WTC11 (cell line): ENCODE results near the gene SPATA2. TPM values are rescaled to one million over a fixed set of nuclear protein-coding genes. Genes with fewer than 3 reads are reported as not detected.

Experiments
- ATAC-seq: fragments of 200-7000 bp; cut with Tn5 transposase; 2 replicates; pipeline ENCODE4 v1.10.0; 2021; ENCODE audit warnings: mild to moderate bottlenecking, moderate library complexity
- CTCF ChIA-PET: fragments of 300-600 bp; sonication (Branson Sonifier 250); formaldehyde crosslinking; loops from one replicate; lab custom pipeline; 2021; ENCODE audit warnings: antibody characterized with exemption; lab: Charles Lee
- POLR2A ChIA-PET: fragments of 350-600 bp; sonication (Branson Sonifier 250); formaldehyde crosslinking; loops from one replicate; lab custom pipeline; 2021; ENCODE audit warnings: antibody characterized with exemption; lab: Charles Lee
- DNase-seq: peaks from one replicate; pipeline ENCODE4 v3.0.0; 2021; ENCODE audit warnings: low spot score
- H3K27ac Mint-ChIP-seq: 2 replicates; pipeline ENCODE4 v1.8.0; 2021; ENCODE audit warnings: mixed read lengths
- H3K27me3 Mint-ChIP-seq: 2 replicates; pipeline ENCODE4 v1.8.0; 2021; ENCODE audit warnings: low read depth, mild to moderate bottlenecking, moderate library complexity, mixed read lengths
- H3K36me3 Mint-ChIP-seq: 2 replicates; pipeline ENCODE4 v1.8.0; 2021; ENCODE audit warnings: mixed read lengths
- H3K4me1 Mint-ChIP-seq: 2 replicates; pipeline ENCODE4 v1.8.0; 2022; ENCODE audit warnings: mixed read lengths
- H3K4me3 Mint-ChIP-seq: 2 replicates; pipeline ENCODE4 v1.8.0; 2021; ENCODE audit warnings: mild to moderate bottlenecking, moderate library complexity, mixed read lengths
- H3K9me3 Mint-ChIP-seq: 2 replicates; pipeline ENCODE4 v1.8.0; 2021; ENCODE audit warnings: mixed read lengths
- AR ChIP-seq: fragments of 250-450 bp; sonication (Bioruptor Pico); IDR thresholded peaks from 2 replicates; pipeline ENCODE4 v1.9.0; 2021; ENCODE audit warnings: mild to moderate bottlenecking
- CTCF ChIP-seq: fragments of 200-600 bp; IDR thresholded peaks from 2 replicates; pipeline ENCODE4 v1.8.0; 2022; ENCODE audit warnings: antibody characterized with exemption
- GABPB1 ChIP-seq: sonication (generic); formaldehyde crosslinking; IDR thresholded peaks from 2 replicates; pipeline ENCODE4 v1.8.1; 2023; ENCODE audit warnings: mild to moderate bottlenecking, missing genetic modification reagents
- JUN ChIP-seq: sonication (generic); formaldehyde crosslinking; IDR thresholded peaks from 2 replicates; pipeline ENCODE4 v1.8.0; 2023; ENCODE audit warnings: mild to moderate bottlenecking, missing genetic modification reagents
- MAX ChIP-seq: sonication (generic); formaldehyde crosslinking; IDR thresholded peaks from 2 replicates; pipeline ENCODE4 v1.8.0; 2022; ENCODE audit warnings: mild to moderate bottlenecking, missing genetic modification reagents
- MXD4 ChIP-seq: fragments of 250-450 bp; sonication (Bioruptor Pico); IDR thresholded peaks from 2 replicates; pipeline ENCODE4 v1.8.0; 2021; ENCODE audit warnings: mild to moderate bottlenecking, moderate library complexity, borderline replicate concordance
- OVOL2 ChIP-seq: fragments of 250-450 bp; sonication (Bioruptor Pico); IDR thresholded peaks from 2 replicates; pipeline ENCODE4 v1.9.0; 2021; ENCODE audit warnings: mild to moderate bottlenecking, borderline replicate concordance
- SMAD3 ChIP-seq: sonication (generic); formaldehyde crosslinking; IDR thresholded peaks from 2 replicates; pipeline ENCODE4 v1.8.0; 2022; ENCODE audit warnings: missing genetic modification reagents, mild to moderate bottlenecking, borderline replicate concordance
- TP53 ChIP-seq: sonication (generic); formaldehyde crosslinking; IDR thresholded peaks from 2 replicates; pipeline ENCODE4 v1.8.1; 2023; ENCODE audit warnings: mild to moderate bottlenecking, missing genetic modification reagents
- USF1 ChIP-seq: sonication (generic); formaldehyde crosslinking; IDR thresholded peaks from 2 replicates; pipeline ENCODE4 v1.8.0; 2022; ENCODE audit warnings: mild to moderate bottlenecking, missing genetic modification reagents
- ZNF232 ChIP-seq: sonication (generic); formaldehyde crosslinking; IDR thresholded peaks from 2 replicates; pipeline ENCODE4 v1.8.0; 2022; ENCODE audit warnings: mild to moderate bottlenecking, missing genetic modification reagents
- ZNF263 ChIP-seq: sonication (generic); formaldehyde crosslinking; IDR thresholded peaks from 2 replicates; pipeline ENCODE4 v1.8.1; 2022; ENCODE audit warnings: low read depth, mild to moderate bottlenecking, moderate library complexity, missing genetic modification reagents
- ZNF423 ChIP-seq: fragments of 250-450 bp; sonication (Bioruptor Pico); IDR thresholded peaks from 2 replicates; pipeline ENCODE4 v2.1.2; 2022; ENCODE audit warnings: mild to moderate bottlenecking, moderate library complexity
- total RNA-seq: library from RNA; stranded (reverse); gene quantifications from 3 replicates; pipeline ENCODE4 v1.2.3, GENCODE V29; 2021

SPATA2 gene
- total RNA-seq, 1 experiment from 2014 or later, result 11.3 TPM

- no peak overlapping the region for H3K4me3 Mint-ChIP-seq
Observed at GRCh38 chr20:49918446-49918845, 3.1 kb upstream of the SPATA2 start.

GRCh38 chr20:49916146-49917002 lies 1.0 kb upstream of the SPATA2 start:
- H3K4me1 Mint-ChIP-seq, result peaks cover 19% of the 10 kb centered on the region
- ATAC-seq (no peak), DNase-seq (no peak)
- peaks cover 6% of the 10 kb centered on the region; the same call in 1 of the 2 replicates for H3K27me3 Mint-ChIP-seq
- ChIA-PET CTCF (interaction anchor here (0.6 to 1.8 kb wide), 14 partner anchors 12 to 526 kb away, joined by 3 to 10 read pairs (median 3); no protein-coding TSS in a partner anchor), POLR2A (interaction anchor here (0.7 to 1.3 kb wide), 3 partner anchors 20 to 169 kb away, joined by 3 to 7 read pairs (median 3); partner anchors contain the start of gene RNF114)
- H3K4me3 Mint-ChIP-seq, result peak overlapping the region; percentile 98
- peak; percentile 83 for TF ChIP-seq GABPB1 (CRISPR knock-in tag)
- no peak for TF ChIP-seq ZNF232 (CRISPR knock-in tag)
- peak overlapping the region; percentile 94 for H3K27ac Mint-ChIP-seq
- H3K36me3 Mint-ChIP-seq, result no peaks in the 10 kb centered on the region
- H3K9me3 Mint-ChIP-seq, result no peaks in the 10 kb centered on the region

More at GRCh38 chr20:49918446-49918845, 3.1 kb upstream of the SPATA2 start:
- no peaks in the 10 kb centered on the region for H3K36me3 Mint-ChIP-seq
- peaks cover 19% of the 10 kb centered on the region for H3K4me1 Mint-ChIP-seq
- ATAC-seq, result no peak
- H3K9me3 Mint-ChIP-seq, result 0 out of 2 replicates have a peak, but pooled peaks cover 3% of the 10 kb centered on the region
- H3K27me3 Mint-ChIP-seq, result peaks cover 12% of the 10 kb centered on the region
- ChIA-PET POLR2A (no interaction called here), CTCF (no interaction called here)
- no peak overlapping the region for H3K27ac Mint-ChIP-seq
- no peak for TF ChIP-seq TP53 (CRISPR knock-in tag)
- TF ChIP-seq MXD4 (CRISPR knock-in tag), result no peak
- no peak for TF ChIP-seq SMAD3
- no peak for TF ChIP-seq ZNF263 (CRISPR knock-in tag)
- no peak for TF ChIP-seq AR (CRISPR knock-in tag)
- no peak for DNase-seq

- ChIA-PET POLR2A (interaction anchor here (1.3 kb wide), 1 partner anchor 23 kb away, joined by 3 read pairs; no protein-coding TSS in a partner anchor), CTCF (interaction anchor here (0.6 to 1.8 kb wide), 10 partner anchors 11 to 312 kb away, joined by 3 to 10 read pairs (median 3); partner anchors contain the start of gene SLC9A8)
- no peak; the same call in 1 of the 2 replicates for ATAC-seq
- TF ChIP-seq OVOL2 (CRISPR knock-in tag) (no peak), CTCF (no peak), ZNF423 (CRISPR knock-in tag) (no peak), USF1 (CRISPR knock-in tag) (0 out of 2 replicates have a peak, but pooled peaks have one; percentile 5), MAX (CRISPR knock-in tag) (no peak), JUN (CRISPR knock-in tag) (peak; percentile 17; the same call in 1 of the 2 replicates)
- TF ChIP-seq, all 79 proteins: peak for 2
- peaks cover 6% of the 10 kb centered on the region; the same call in 1 of the 2 replicates for H3K27me3 Mint-ChIP-seq
- H3K27ac Mint-ChIP-seq, result 0 out of 2 replicates have a peak overlapping the region, but pooled peaks have one; percentile 42
- H3K4me1 Mint-ChIP-seq, result peaks cover 19% of the 10 kb centered on the region
- no peak for DNase-seq
- H3K36me3 Mint-ChIP-seq, result no peaks in the 10 kb centered on the region
- H3K4me3 Mint-ChIP-seq, result peak overlapping the region; percentile 98
- H3K9me3 Mint-ChIP-seq, result no peaks in the 10 kb centered on the region
Observed at GRCh38 chr20:49915118-49915379, 280 bp downstream of the SPATA2 start.
